H1 (cell line): ENCODE measurements around the gene KDM6A. TPM values are rescaled to one million over a fixed set of nuclear protein-coding genes. Genes with fewer than 3 reads are reported as not detected.

Experiments used
- GTF2F1 ChIP-seq: IDR thresholded peaks from 2 replicates; pipeline ENCODE4 v1.6.1; 2012; ENCODE audit warnings: low read depth, low read length, improper control_type of control experiment, borderline replicate concordance
- HDAC6 ChIP-seq: IDR thresholded peaks from one replicate; pipeline ENCODE4 v1.7.1; 2012; ENCODE audit warnings: low read depth, mild to moderate bottlenecking, inconsistent platforms, low read length, moderate library complexity
- RBBP5 ChIP-seq: IDR thresholded peaks from 2 replicates; pipeline ENCODE4 v1.7.1; 2012; ENCODE audit warnings: low read depth, mild to moderate bottlenecking, inconsistent platforms, low read length, moderate library complexity, borderline replicate concordance
- SIN3A ChIP-seq, 2 experiments: IDR thresholded peaks in 1 of 2; conservative IDR thresholded peaks in 1 of 2; 2 replicates each; pipeline ENCODE4 v1.6.1; 2011 to 2012; ENCODE audit warnings: low read length in 2 of 2, improper control_type of control experiment in 1 of 2, low read depth in 1 of 2, mild to moderate bottlenecking in 1 of 2
- polyA plus RNA-seq, 7 experiments: library from polyadenylated mRNA; depleted of rRNA in 3 of 7; stranded (reverse) in 5 of 7; unstranded in 2 of 7; fragments of >200 nt in 5 of 7; fragments of 200-250 nt in 2 of 7; gene quantifications; 1 replicate in 5 of 7; 2 replicates in 1 of 7; 4 replicates in 1 of 7; pipeline versions ENCODE4 v1.2.1 to v1.2.3, GENCODE V29; 2011 to 2013; ENCODE audit warnings: missing spikeins in 2 of 7, mixed read lengths in 2 of 7
- total RNA-seq: library from RNA; stranded (reverse); fragmentation: NEBNext Ultra II Directional; extraction: Animal tissue kit (Norgen Biotek cat#: 25700); gene quantifications from 2 replicates; pipeline ENCODE4 v1.2.1, GENCODE V29; 2021

KDM6A gene
- total and polyA plus RNA-seq, 2 of the 8 experiments (the other 6 are each of a cell fraction or from before 2014, with no cell fraction given), result 43.5 to 58.4 TPM

DNA sequence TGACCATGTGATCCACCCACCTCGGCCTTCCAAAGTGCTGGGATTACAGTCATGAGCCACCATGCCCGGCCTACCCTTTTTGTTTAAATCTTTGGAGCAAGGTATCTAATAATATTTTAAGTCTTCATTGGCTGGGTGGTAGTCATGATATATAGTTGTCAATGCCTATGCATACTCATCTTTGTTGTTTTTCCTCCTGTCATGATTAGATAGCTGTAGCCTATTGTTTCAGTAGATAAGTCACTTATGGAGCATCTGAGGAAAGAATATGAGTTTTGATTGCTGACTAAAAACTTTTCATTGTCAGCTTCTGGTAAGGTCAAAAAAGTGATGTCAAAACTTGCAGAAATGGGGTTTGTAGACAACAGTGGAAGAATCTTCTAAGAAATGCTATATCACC, 119.8 kb downstream of the KDM6A start (continued):
- TF ChIP-seq SIN3A (conservative IDR thresholded peaks at IDR 0.05 in 1 of 2, IDR thresholded peaks at IDR 0.05 in 1 of 2; ENCODE audit: low read depth in 1 of 2, low read length in 2 of 2), result no peak
- no peak for TF ChIP-seq GTF2F1
- TF ChIP-seq HDAC6, result no peak
- TF ChIP-seq RBBP5, result no peak
